Suprapubic skin (tissue), 3 donors: ENCODE results near the gene LGALS14.

ENCODE experiments used
- CTCF ChIP-seq, 2 donors: fragments of 200-600 bp in 1 of 2; fragments of 450-650 bp in 1 of 2; sonication (generic) in 1 of 2; IDR thresholded peaks; one replicate each; pipeline ENCODE4 v1.5.1; 2016 to 2019; ENCODE audit warnings: antibody characterized with exemption in 2 of 2, mild to moderate bottlenecking in 1 of 2, moderate library complexity in 1 of 2
- POLR2A ChIP-seq, 2 donors: fragments of 450-650 bp; IDR thresholded peaks; one replicate each; pipeline ENCODE4 v1.6.1; 2017; ENCODE audit warnings: antibody characterized with exemption in 2 of 2, mild to moderate bottlenecking in 2 of 2, moderate library complexity in 2 of 2

GRCh38 chr19:39746836-39747529, 42.7 kb downstream of the LGALS14 start:
- TF ChIP-seq POLR2A (IDR thresholded peaks at IDR 0.05), result no peak
- no peak for TF ChIP-seq CTCF (IDR thresholded peaks at IDR 0.05)
